HG03097 (cell line): ENCODE data around the gene DNAJC30.

Experiments
- ATAC-seq: cut with Tn5 transposase; IDR thresholded peaks from one replicate; pipeline ENCODE4 v1.9.1; 2021; ENCODE audit not compliant: unreplicated experiment, low FRiP score

The DNAJC30 gene

DNA sequence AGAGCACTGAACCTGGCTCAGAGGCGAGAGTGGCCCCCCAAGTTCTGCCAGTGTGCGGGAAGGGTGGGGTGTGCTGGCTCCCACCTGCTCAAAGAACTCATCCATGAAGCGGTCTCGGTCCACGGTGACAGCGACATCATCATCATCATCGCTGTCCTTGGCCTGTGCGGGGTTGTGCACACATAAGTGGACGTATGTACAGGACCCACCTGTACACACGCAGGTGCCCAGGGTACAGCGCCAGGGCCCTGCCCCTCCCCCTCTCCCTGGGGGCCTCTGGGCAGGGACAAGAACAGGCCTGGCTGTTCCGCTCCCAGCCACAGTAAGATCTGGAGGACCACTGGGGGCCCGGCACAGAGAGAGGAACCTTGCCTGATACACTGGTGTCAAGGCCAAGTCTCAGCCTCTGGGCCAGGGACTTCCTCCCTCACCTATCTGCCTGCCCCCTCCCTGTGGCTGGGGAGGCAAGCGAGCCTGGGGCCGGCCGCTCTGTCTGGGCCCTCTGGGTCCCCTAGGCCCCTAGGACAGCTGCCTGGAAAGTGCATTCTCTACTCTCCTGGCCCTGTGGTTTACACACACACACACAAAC, 25.8 kb upstream of the DNAJC30 start:
- ATAC-seq = no peak

DNA sequence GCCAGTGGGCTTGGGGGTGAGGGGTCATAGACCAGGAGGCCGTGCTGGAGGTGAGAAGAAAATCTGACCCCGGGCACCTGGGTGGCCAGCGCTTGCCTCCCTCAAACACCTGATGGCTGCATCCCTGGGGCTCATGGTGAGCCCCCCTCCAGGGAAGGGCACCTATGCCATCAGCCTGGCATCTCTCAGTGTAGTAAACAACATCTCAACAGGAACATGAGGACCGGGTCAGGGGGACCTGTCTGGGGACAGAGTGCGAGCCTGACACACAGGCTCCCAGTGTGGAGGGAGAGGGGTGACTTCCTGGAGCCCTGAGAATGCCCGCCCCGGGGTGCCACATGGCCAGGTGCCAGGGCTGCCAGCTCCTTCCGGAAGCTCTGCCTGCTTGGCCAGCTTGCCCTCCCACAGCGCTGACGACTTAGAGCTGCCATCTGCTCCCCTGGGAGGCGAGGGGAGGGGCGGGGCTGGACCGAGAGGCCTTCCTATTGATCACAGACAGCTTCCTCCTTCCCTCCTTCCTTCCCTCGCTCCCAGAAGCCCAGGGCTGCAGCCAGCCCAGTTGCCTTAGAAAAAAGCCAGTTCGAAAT, 23.9 kb upstream of the DNAJC30 start:
- ATAC-seq = no peak

DNA sequence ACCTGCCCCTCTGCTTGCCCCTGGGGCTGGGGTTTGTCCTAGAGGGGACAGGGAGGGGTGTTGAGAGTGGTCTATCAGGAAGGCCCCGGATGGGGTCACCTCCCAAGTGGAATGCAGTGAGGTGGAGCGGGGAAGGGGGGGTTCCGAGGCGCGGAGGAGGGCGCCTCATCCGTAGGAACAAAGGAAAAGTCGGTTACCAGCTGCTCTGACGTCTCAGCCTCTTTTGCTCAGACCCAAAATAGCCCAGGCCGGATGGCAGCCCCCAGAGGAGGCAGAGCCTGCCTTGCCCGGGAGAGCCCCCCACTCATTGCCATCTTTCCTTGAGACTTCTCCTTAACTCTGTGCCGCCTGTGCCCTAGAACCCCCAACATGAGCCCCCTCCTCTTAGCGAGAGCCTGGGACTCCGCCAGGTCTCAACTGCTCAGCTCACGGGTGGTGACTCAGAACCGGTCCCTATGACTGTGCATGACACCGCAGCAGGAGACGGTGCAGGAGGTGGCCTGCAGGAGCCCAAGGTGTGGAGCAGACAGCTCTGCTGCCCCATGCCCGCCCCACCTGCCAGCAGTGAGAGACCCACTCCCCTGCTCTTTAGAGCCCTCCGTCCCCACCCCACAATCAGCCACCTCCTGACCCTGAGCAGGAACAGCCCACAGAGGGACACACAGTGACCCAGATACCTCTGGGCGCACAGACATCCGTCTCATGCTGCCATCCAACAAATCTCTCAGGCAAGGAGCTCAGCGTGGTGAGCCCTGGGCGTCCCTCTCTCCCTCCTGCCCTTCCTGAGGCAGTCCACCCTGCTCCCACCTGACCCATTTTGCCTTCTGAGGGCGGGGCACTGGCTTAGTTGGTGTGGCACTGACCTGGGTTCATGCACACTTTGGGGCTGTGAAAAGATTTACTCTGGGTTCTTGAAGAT, 23.1 kb upstream of the DNAJC30 start:
- no peak for ATAC-seq

DNA sequence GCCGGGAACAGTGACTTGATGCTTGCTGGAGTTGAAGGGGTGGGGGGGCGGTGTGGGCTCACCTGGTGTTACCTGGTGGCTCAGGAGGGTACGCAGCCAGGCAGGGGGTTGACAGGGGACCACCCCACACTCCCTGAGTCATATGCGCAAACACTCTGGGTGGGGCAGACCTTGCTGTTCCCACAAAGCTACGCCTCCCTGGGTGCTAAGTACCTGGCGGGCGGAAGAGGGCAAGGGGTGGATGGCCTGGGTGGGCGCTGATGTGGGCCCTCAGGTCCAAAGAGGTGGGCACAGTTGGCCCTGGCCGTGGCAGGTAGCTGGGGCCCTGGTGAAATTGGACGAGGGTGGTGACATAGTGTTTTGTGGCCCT, 22.3 kb upstream of the DNAJC30 start:
- ATAC-seq = no peak

DNA sequence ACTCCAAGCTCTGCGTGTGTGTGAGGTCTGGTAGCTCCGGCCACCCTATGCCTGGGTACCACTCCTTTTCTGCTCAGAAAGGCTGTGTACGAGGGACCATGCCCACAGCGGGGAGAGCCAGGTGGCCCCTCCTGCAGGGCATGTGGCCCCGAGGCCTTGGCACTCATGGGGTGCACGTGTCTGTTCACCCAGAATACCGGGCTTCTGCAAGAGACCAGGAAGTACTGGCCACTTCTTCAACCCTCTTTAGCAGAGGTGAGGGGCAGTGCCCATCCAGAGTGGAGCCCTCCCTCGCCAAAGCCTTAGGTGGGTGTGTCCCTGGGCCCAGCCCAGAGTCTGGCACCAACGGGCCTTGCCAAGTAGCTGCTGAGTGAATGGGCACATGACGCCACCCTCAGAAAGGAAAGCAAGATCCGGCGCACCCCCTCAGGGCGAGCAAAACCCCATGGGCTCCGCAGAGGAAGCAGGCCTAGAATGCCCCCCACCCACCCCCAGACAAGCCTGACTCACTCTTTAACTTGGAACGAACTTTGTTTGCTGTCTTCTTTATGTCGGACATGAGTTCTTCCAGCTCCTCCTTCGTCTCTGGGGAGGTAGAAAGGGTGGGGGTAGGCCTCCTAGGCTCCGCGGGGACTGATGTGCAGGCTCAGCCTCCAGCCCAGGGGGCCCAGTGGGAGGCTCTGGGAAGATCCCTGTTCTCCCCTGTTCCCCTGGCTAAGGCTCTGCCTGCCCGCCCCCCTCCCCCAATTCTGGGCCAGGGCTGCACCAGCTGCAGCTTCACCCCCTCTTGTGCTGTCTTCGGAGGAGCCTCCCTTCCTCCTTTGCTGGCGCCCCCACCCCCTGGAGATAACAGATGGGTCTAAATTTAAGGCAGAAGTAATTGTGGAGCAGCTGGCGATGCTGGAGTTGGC, 21.6 kb upstream of the DNAJC30 start:
- ATAC-seq = no peak

DNA sequence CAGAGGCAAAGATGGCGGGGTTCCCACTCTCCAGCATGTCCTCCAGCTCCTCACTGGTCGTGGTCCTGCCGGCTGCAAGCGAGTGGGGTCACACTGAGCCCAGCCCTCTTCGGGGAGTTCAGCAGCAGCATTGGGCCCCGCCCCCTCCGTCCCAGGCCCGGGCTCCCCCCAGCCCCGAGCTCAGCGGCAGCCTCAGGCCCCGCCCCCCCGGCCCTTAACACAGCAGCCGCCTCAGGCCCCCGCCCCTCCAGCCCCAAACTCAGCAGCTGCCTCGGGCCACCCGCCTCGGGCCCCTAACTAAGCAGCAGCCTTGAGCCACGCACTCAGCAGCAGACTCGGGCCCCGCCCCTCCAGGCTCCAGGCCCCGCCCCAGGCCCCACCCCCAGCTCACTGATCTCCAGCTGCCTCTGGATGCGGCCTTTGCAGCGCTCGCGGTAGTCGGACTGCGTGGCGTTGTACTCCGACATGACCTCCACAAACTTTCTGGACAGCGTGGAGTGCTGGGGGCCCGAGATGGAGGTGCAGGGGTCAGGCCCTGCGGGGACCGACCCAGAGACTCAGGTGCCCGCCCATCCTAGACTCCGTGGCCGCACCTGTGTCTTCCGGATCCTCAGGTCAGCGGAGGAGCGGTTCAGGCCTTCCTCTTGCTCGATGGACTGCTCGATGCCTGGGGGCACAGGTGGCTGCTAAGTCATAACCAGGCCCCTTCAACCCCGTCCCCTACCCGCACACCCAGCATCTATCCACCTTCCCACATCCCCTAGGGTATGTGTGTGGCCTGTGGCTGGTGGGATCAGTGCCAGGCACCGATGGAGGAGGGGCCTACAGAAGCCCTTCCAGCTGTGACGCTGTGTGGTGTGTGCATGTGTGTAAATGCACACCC, 20.7 kb upstream of the DNAJC30 start:
- no peak for ATAC-seq

DNA sequence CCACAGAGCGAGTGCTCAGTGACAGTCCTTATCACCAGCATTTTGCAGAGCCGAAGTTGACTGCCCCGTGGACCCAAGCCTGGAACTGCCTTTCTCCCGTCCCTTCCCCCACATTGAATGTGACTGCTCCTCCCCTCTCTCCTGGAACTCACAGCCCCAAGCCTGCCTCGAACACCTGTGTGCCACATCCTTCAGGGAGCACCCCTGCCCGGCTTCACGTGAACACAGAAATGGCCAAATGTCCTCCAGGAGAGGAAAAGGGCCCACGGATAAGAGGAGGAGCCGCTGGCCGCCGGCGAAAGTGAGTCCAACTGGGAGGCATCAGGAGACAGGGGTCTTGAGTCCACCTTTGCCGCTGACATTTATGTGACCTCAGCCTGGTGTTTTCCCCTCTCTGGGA, 20.0 kb upstream of the DNAJC30 start:
- no peak for ATAC-seq

DNA sequence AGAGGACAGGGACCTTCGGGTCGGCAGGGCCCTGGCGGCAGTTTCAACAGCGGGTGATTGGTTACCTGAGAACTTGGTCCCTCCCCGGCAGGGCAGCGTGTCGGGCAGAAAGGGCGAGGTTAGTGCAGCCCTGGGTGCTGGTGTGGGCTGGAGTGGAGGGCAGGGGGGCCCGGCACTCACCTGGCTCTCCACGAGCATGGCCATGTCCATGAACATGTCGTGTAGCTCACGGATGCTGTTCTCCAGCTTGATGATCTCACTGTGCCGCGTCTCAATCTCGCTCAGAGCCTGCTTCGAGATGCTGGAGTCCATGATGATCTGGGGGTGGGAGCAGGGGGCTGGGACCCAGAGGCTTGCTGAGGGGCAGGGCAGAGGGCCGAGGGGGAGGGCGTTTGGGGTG, 19.4 kb upstream of the DNAJC30 start:
- no peak for ATAC-seq

DNA sequence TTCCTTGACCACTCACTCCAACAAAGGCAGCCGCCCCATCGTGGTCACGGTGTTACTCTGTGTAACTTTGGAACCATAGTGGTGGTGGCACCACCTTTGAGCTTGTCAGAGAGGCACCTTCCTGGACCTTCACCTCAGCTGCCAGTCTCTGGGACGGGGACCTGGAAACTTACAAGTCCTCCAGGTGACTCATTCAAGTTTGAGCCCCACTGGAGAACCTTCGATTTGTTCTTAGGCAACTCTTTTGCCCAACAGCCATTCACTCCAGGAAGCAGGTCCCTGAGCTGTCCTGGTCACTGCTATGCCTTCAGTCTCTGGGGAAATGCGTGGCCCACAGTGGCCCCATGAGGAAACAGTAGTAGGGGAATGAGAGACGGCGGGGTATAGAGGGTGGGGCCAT, 19.0 kb upstream of the DNAJC30 start:
- ATAC-seq = no peak

DNA sequence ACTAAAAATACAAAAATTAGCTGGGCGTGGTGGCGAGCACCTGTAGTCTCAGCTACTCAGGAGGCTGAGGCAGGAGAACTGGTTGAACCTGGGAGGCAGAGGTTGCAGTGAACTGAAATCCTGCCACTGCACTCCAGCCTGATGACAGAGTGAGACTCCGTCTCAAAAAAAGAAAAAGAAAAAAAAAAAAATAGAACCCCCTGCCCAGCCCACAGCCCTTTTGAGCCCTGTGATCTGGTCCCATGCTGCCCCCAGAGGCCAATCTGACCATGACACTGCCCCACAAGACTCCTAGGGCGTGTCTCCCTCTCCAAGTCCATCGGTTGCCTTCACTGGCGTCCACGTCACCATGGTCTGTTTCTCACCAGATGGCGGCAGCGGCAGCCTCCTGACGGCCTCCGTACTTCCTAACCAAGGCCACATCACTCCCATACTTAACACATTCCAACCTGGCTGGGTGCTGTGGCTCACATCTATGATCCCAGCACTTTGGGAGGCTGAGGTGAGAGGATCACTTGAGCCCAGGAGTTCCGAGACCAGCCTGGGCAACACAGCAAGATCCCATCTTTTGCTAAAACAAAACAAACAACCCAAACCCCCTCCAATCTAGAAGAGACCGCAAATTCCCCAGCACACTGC, 18.2 kb upstream of the DNAJC30 start:
- ATAC-seq = no peak

DNA sequence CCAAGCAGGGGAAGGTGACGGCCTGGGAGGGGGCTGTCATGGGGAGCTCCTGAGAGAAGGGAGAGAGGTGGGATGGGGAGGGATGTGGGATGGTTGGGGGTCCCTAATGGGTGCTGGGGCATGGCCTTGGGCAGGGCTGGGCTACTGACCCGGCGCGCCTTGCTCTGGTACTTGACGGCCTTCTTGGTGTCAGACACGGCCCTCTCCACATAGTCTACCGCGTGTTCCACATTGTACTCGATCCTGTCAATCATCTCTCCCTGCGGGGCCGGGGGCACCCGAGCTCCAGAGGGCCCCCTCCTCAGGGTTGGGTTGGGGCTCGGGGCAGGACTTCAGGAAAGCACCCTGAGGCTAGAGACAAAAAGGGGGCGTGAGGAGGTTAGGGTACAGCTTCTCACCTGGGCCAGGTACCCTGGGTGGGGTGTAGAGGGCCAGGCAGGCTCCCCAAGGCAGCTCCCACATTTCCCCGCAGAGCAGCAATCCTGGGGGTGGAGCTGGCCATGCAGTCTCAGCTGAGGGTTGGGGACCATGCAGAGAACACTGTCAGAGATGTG, 17.4 kb upstream of the DNAJC30 start:
- no peak for ATAC-seq

DNA sequence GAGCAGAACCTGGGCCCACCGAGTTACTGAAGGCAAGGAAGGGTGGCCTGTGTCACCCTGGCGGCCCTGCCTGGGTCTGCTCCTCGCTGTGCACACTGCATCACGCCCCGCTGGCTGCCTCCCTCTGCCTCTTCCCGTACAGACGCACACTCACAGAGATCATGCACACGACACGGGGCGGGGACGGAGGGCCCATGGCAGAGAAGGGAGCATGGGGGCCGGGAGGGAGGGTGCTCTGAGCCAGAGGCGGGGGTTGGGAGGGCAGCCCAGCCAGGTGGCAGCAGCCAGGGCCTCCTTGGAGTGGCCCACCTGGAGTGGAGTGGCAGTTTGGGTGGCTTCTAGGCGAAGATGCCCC, 16.8 kb upstream of the DNAJC30 start:
- no peak for ATAC-seq

DNA sequence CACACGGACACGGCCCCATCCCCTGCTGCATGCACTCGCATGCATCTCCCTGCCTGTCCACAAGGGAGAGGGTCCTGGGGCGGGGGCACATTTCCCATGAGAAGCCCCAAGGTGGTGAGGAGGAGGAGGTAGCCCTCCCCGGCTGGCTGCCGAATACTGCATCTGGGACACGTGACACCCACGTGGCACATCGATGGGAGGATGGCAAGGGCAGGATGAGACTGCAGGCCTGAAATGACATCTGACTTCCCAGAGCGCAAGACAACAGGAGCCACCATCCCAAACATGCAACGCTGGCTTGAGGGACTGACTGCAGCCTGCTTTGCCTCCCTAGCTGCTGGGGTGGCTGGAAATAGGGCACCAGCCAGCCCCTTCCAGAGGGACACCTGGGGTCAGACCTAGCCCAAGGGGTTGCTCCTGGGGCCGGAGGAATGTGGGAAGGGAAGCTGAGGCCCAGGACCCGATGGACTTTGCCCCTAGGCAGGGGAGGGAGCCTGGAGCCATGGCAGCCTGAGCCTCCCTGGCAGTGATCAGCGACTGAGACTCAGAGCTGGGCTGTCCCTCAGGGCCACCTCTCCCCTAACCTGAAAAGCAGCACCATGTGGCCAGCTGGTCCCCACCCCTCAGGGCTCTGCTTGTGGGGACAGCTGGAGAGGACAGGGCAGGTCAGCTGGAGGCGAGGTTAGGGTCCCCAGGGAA, 16.3 kb upstream of the DNAJC30 start:
- no peak for ATAC-seq

DNA sequence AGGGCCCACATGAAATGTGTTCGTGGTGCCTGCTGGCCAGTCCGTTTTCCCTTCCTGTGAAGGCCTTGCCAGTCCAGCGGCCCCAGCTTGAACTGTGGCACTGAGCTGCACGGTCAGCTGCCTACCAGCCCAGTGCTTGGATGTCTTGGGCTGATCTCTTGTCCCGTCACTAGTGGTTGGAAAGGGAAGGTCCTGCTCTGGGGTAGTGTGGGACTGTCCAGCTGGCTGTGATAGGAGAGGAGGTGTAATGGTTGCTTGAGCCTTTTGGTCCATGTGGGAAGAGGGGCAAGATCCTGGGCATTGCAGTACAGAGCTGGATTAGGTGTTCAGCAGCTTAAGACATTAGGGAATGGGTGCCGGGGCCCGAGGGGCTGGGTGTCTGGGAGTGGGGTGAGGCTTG, 15.2 kb upstream of the DNAJC30 start:
- no peak for ATAC-seq

DNA sequence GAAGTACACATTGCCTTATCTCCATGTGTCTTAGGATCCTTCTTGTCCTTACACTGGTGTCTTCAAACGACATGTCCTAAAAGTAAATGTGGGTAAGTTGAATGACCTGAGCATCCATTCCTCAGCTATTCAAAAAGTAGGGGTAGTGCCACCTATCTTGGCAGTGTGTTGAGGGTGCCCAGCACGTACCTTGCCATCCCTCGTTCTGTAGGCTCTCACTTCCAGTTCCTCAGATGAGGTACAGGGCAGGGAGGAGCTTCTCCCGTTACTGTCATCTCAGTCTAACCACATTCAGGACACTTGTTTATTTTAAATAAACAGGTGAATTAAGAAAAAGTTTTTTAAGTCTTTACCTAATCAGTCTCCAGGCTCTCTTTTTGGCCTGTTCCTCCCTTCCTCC, 13.1 kb upstream of the DNAJC30 start:
- ATAC-seq = no peak

DNA sequence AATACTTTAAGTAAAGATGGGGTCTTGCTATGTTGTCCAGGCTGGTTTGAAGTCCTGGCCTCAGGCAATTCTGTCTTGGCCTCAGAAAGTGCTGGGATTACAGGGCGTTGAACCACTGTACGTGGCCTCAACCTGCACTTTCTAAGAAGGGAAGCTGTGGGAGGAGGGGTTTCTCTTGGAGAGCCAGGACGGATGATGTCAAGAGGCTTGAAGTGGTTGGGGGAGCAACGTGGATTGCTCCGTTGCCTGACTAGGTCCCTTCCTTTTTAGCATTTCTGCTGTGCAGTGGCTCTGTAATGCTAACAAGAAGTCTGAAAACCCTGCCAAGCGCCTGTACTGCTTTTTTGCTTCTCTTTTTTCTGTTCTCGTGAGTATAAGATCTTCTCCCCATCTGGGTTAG, 7.4 kb upstream of the DNAJC30 start:
- ATAC-seq = no peak

DNA sequence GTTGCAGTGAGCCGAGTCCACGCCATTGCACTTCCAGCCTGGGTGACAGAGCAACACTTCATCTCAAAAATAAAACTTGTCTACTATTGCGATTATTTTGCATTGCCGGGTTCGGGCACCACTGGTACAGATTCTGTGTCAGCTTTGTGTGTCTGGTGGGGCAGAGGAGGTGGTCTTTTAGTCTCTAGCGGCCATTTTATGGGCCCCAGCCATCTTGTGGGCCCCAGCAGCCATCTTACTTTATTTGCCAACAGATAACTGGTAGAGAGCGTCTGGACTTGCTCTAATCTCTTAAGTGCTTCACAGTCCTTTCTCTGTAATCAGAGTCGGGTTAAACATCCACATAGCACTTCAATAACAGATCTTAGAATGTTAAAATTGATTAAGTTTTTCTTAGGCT, 5.0 kb upstream of the DNAJC30 start:
- no peak for ATAC-seq

DNA sequence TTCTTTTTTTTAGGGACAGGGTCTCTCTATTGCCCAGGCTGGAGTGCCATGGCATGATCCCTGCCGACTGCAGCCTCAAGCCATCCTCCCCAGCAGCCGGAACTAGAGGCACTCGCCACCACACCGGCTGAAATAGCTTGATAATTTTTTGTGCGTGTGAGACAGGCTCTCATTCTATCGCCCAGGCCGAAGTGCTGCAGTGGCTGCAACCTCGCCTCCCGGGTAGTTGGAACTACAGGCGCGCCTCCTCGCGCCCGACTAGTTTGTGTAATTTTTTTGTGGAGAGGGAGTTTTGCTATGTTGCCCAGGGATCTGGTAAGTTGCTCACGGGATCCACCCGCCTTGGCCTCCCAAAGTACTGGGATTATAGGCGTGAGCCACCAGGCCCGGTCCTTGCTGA, 2.1 kb upstream of the DNAJC30 start:
- ATAC-seq = no peak
